PC-3 (cell line): Measurements from ENCODE around the gene ARFGAP1. TPM values are rescaled to one million over a fixed set of nuclear protein-coding genes. Genes with fewer than 3 reads are reported as not detected.

Experiments used
- ATAC-seq: fragments of 200-7000 bp; cut with Tn5 transposase; 2 replicates; pipeline ENCODE4 v1.9.1; 2020; ENCODE audit warnings: mild to moderate bottlenecking, moderate library complexity
- BruUV-seq: library from RNA; stranded (reverse); fragments of 400-500 nt; replicated peaks from 2 replicates; lab custom pipeline; 2021; lab: Mats Ljungman, UMichigan
- CTCF ChIA-PET: fragments of 300-600 bp; sonication (Branson Sonifier 250); formaldehyde crosslinking; loops from one replicate; lab custom pipeline; 2022; ENCODE audit warnings: antibody characterized with exemption; lab: Charles Lee
- POLR2A ChIA-PET: fragments of 300-600 bp; sonication (Branson Sonifier 250); formaldehyde crosslinking; loops from one replicate; lab custom pipeline; 2022; ENCODE audit warnings: antibody characterized with exemption; ENCODE audit not compliant: unreplicated experiment; lab: Charles Lee
- DNase-seq: peaks from one replicate; pipeline ENCODE4 v3.0.0-alpha.2; 2015
- H2AFZ ChIP-seq: fragments of 300-600 bp; sonication (generic); 2 replicates; pipeline ENCODE4 v1.6.0; 2016; ENCODE audit warnings: antibody characterized with exemption, low read length
- H3F3A ChIP-seq: fragments of 300-600 bp; sonication (generic); one replicate; pipeline ENCODE4 v1.6.0; 2017; ENCODE audit warnings: antibody characterized with exemption, low read length, control low read depth, mild to moderate bottlenecking; ENCODE audit not compliant: unreplicated experiment
- H3K27ac ChIP-seq: fragments of 300-600 bp; sonication (generic); 2 replicates; pipeline ENCODE4 v1.5.1; 2016; ENCODE audit warnings: mild to moderate bottlenecking, low read length
- H3K27me3 ChIP-seq: fragments of 300-600 bp; sonication (generic); 2 replicates; pipeline ENCODE4 v1.6.1; 2016; ENCODE audit warnings: low read length, mixed read lengths
- H3K36me3 ChIP-seq: fragments of 300-600 bp; sonication (generic); 2 replicates; pipeline ENCODE4 v1.6.1; 2016; ENCODE audit warnings: low read depth, mixed run types, low read length, mixed read lengths
- H3K4me1 ChIP-seq: fragments of 300-600 bp; sonication (generic); 2 replicates; pipeline ENCODE4 v1.5.1; 2016; ENCODE audit warnings: low read length; ENCODE audit not compliant: insufficient read depth
- H3K4me2 ChIP-seq: fragments of 300-600 bp; sonication (generic); 2 replicates; pipeline ENCODE4 v1.6.0; 2016; ENCODE audit warnings: low read length
- H3K4me3 ChIP-seq: fragments of 300-600 bp; sonication (generic); 2 replicates; pipeline ENCODE4 v1.5.1; 2016; ENCODE audit warnings: mild to moderate bottlenecking, low read length, mixed read lengths
- H3K79me2 ChIP-seq: fragments of 300-600 bp; sonication (generic); 2 replicates; pipeline ENCODE4 v1.6.1; 2017; ENCODE audit warnings: low read length, mixed read lengths
- H3K9ac ChIP-seq: fragments of 300-600 bp; sonication (generic); 2 replicates; pipeline ENCODE4 v1.6.0; 2016; ENCODE audit warnings: mild to moderate bottlenecking, low read length
- H3K9me2 ChIP-seq: fragments of 300-600 bp; sonication (generic); replicated peaks from 2 replicates; pipeline ENCODE4 v1.6.1; 2016; ENCODE audit warnings: mixed run types, low read length, mixed read lengths
- H3K9me3 ChIP-seq: fragments of 300-600 bp; sonication (generic); 2 replicates; pipeline ENCODE4 v1.6.1; 2016; ENCODE audit warnings: low read length, mixed read lengths
- H4K20me1 ChIP-seq: fragments of 300-600 bp; sonication (generic); 2 replicates; pipeline ENCODE4 v1.6.1; 2016; ENCODE audit warnings: low read length, mixed read lengths
- CTCF ChIP-seq: fragments of 300-600 bp; sonication (generic); conservative IDR thresholded peaks from 2 replicates; pipeline ENCODE4 v1.5.1; 2017; ENCODE audit warnings: antibody characterized with exemption, low read depth, mild to moderate bottlenecking, low read length
- EZH2 ChIP-seq: fragments of 300-600 bp; sonication (generic); IDR thresholded peaks from one replicate; pipeline ENCODE4 v1.6.1; 2017; ENCODE audit warnings: antibody characterized with exemption, mild to moderate bottlenecking, low read length; ENCODE audit not compliant: unreplicated experiment
- EZH2phosphoT487 ChIP-seq: fragments of 300-600 bp; sonication (generic); IDR thresholded peaks from 2 replicates; pipeline ENCODE4 v1.6.1; 2018; ENCODE audit warnings: mild to moderate bottlenecking, antibody characterized with exemption, low read length, borderline replicate concordance
- intact Hi-C: fragments of 100-400 bp; cut with micrococcal nuclease; formaldehyde crosslinking; loops from 2 replicates; pipeline ENCODE4 v1.9.0; 2023
- total RNA-seq: library from RNA; depleted of rRNA; stranded (reverse); fragments of >200 nt; gene quantifications from 2 replicates; pipeline ENCODE4 v1.2.3, GENCODE V29; 2014

Gene ARFGAP1
- total RNA-seq, 1 experiment from 2014 or later, result 75.6 TPM

GRCh38 chr20:63232235-63233060 is 40.2 kb upstream of the ARFGAP1 start:
- H3K27ac ChIP-seq, result peak overlapping the region; percentile 79
- no peaks in the 10 kb centered on the region for H4K20me1 ChIP-seq
- H3K4me1 ChIP-seq, result peaks cover 32% of the 10 kb centered on the region
- H3K9me2 ChIP-seq, result no peaks in the 10 kb centered on the region
- peak overlapping the region; percentile 21; the same call in 1 of the 2 replicates for H3K4me3 ChIP-seq
- no peaks in the 10 kb centered on the region for H3K9me3 ChIP-seq
- H3K9ac ChIP-seq, result peak overlapping the region; percentile 44
- CTCF ChIA-PET, result interaction anchor here (0.7 to 1.8 kb wide), 3 partner anchors 9 to 70 kb away, joined by 3 to 11 read pairs (median 3); no protein-coding TSS in a partner anchor
- H3K79me2 ChIP-seq, result no peaks in the 10 kb centered on the region
- BruUV-seq, result no TSS peak
- POLR2A ChIA-PET, result no interaction called here
- peak overlapping the region; percentile 54; the same call in 1 of the 2 replicates for H2AFZ ChIP-seq
- no peaks in the 10 kb centered on the region for H3K36me3 ChIP-seq
- peak; percentile 81 for ATAC-seq
- H3F3A ChIP-seq, result no peaks in the 10 kb centered on the region
- no peak for TF ChIP-seq CTCF
- no peak for TF ChIP-seq EZH2
- TF ChIP-seq EZH2phosphoT487, result no peak
- DNase-seq, result peak; percentile 90
- peak overlapping the region; percentile 61 for H3K4me2 ChIP-seq
- no peaks in the 10 kb centered on the region for H3K27me3 ChIP-seq
- intact Hi-C loops, result loop anchor here (5.0 kb wide), 1 partner anchor 50 kb away; no protein-coding TSS in a partner anchor

- Histone ChIP-seq H3K4me1 (peaks cover 32% of the 10 kb centered on the region), H2AFZ (no peak overlapping the region; the same call in 1 of the 2 replicates)
- BruUV-seq, result no TSS peak
Measured at GRCh38 chr20:63233061-63233344, 39.6 kb upstream of the ARFGAP1 start.

More at GRCh38 chr20:63233061-63233344, 39.6 kb upstream of the ARFGAP1 start:
- H3K9me2 ChIP-seq, result no peaks in the 10 kb centered on the region
- DNase-seq (no peak), ATAC-seq (no peak)
- ChIA-PET CTCF (interaction anchor here (0.9 to 1.8 kb wide), 2 partner anchors 10 to 207 kb away, joined by 5 to 11 read pairs; no protein-coding TSS in a partner anchor), POLR2A (no interaction called here)
- no peak overlapping the region for H3K4me3 ChIP-seq
- peak overlapping the region; percentile 44 for H3K9ac ChIP-seq
- no peaks in the 10 kb centered on the region for H3K79me2 ChIP-seq
- peak overlapping the region; percentile 79 for H3K27ac ChIP-seq
- H3K4me2 ChIP-seq, result peak overlapping the region; percentile 61
- intact Hi-C loops, result loop anchor here (5.0 kb wide), 1 partner anchor 51 kb away; no protein-coding TSS in a partner anchor
- H4K20me1 ChIP-seq, result no peaks in the 10 kb centered on the region
- no peak for TF ChIP-seq EZH2
- no peak for TF ChIP-seq CTCF
- no peak for TF ChIP-seq EZH2phosphoT487
- H3F3A ChIP-seq, result no peaks in the 10 kb centered on the region
- H3K9me3 ChIP-seq, result no peaks in the 10 kb centered on the region
- no peaks in the 10 kb centered on the region for H3K36me3 ChIP-seq
- no peaks in the 10 kb centered on the region for H3K27me3 ChIP-seq
